ENCODE results near the gene GAS7.
"Not testable (repeated sequence)": the region's sequence is repeated elsewhere in the genome, so short reads cannot be mapped to it uniquely, and the experiment has no call there.

GAS7 gene

DNA sequence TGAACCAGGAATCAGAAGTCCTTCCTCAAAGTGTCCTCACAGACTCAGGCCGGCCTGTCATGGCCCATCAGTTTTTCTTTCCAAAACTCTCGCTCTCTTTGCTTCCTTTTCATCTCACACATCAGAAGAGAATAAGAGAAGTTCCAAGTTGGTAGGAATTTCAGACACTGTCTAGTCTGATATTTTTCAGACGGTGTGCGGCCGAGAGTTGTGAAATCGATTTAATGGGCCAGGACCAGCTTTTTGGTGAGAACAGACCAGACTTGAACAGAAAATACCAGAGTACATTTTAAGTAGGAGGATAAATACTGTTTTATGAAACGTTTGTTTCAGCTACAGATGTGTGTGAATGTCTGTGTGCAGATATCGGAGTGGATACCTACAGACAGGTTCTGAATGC lies 268.5 kb downstream of the GAS7 start:
- in situ Hi-C loops (cut with MboI; ENCODE audit: low sequenced_read_pairs, unreplicated experiment), result no loop called here

DNA sequence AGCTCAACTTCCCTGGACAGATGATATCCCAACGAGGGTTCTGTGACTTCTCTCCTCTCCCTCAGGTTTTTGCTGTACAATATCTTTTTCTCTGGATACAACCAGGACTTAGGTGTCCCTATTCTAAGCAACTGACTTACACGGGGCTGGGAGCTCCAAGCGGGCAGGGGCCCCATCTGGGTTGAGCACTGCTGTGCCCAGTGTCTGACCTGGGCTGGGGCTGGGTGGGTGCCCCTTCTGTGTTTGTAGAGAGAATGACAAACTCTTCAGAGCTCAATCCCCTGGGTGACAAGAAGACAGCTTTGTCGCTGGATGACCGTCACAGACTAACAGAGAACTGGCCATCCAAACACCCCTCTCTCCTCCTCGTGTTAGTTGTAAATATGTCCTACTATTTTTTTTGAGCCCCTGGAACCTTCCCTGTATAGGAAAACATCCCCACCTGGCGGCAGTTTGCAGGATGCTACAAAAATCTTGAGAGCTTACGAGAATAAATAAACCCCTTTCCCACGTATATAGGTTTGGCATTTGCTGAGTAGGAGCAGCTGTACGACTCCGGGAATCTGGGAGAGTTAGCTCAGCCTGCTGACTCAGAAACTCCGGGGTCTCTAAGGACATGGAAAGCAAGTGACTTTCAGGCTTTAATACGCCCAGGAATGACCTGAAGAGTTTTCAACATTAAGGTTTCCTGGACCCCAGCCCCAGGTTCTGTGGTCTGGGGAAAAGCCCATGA lies 269.6 kb downstream of the GAS7 start:
- DNase-seq (ENCODE audit: low spot score), result no peak
- in situ Hi-C loops (cut with MboI; ENCODE audit: low sequenced_read_pairs, unreplicated experiment), result no loop called here
- no peak for TF ChIP-seq CTCF (IDR thresholded peaks at IDR 0.05; ENCODE audit: borderline replicate concordance, control extremely low read depth, extremely low read depth, insufficient read depth, missing control alignments)

More for the DNA sequence above, 268.5 kb downstream of the GAS7 start:
- DNase-seq (ENCODE audit: low spot score), result no peak
- no peak for TF ChIP-seq CTCF (IDR thresholded peaks at IDR 0.05; ENCODE audit: borderline replicate concordance, control extremely low read depth, extremely low read depth, insufficient read depth, missing control alignments)

DNA sequence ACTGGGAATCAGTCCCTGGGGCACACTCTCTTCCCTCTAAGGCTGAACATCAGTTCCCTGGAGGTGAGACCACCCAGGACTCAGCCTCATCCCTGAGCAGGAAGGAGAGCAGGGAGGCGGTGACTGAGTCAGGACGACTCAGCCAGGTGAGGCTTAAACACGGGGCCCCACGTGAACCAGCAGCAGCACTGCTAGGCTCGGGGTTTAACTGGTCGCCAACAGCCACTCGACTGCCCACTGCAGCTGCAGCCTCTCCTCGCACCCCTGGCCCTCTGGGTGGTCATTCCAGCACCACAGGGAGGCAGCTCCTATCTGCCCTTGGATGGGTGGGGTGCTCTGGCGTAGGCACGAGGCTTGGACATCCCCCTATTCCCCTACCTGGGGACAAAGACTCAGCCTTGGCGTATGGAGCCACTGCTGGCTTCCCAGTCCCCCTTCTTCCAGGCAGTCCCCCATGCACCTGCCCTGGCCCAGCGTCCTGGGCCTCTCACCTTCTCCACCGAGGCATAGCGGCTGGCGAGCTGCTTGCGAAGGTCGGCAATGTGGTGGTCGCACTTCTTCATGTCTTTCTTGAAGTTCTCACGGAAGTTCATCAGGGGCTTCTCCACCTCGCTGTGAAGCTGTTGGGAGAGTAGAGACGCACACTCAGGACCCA lies 272.1 kb downstream of the GAS7 start:
- TF ChIP-seq CTCF (IDR thresholded peaks at IDR 0.05; ENCODE audit: borderline replicate concordance, control extremely low read depth, extremely low read depth, insufficient read depth, missing control alignments), result no peak
- in situ Hi-C loops (cut with MboI; ENCODE audit: low sequenced_read_pairs, unreplicated experiment), result no loop called here
- no peak for DNase-seq (ENCODE audit: low spot score)

DNA sequence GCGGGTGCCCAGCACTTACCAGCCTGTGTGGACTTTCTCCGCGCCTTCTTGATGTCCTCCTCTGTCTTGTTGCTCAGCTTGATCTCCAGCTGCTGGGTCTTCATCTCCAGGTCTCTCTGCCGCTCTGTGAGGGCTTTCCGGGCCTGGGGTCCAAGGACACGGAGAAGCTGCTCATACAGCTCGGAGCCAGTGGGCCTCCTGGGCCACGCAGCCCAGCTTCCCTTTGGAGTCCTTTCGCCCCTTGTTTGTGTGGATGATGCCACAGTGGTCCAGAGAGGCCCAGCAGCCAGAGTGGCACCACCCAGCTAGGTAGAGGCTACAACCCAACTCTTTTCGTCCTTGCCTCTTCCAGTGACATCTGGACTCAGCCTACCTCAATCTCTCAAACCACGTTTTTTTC lies 272.9 kb downstream of the GAS7 start:
- in situ Hi-C loops (cut with MboI; ENCODE audit: low sequenced_read_pairs, unreplicated experiment), result no loop called here
- TF ChIP-seq CTCF (IDR thresholded peaks at IDR 0.05; ENCODE audit: borderline replicate concordance, control extremely low read depth, extremely low read depth, insufficient read depth, missing control alignments), result no peak
- DNase-seq (ENCODE audit: low spot score), result no peak

DNA sequence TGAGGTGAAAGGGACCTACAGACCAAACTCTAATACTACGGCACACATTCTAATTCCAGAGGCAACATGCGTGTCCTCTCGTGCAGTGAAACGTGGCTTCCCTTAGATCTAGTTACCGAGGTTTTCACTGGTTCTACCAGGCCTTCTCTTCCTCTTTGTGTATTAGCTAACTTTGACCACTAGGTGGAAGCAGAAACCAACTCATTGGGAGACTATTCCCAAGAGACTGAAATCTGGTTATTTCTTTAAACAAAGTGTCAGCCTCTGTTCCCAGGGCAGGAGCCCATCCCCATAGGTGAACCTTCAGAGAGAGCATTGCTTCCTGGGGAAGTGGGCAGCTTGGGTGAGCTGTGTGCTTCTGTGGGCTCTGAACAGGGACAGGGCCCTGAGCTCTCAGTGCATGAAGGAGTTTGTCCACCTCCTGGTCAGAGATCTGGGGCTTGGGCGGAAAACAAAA lies 273.6 kb downstream of the GAS7 start:
- in situ Hi-C loops (cut with MboI; ENCODE audit: low sequenced_read_pairs, unreplicated experiment), result no loop called here
- peak; percentile 63 for TF ChIP-seq CTCF (IDR thresholded peaks at IDR 0.05; ENCODE audit: borderline replicate concordance, control extremely low read depth, extremely low read depth, insufficient read depth, missing control alignments)
- DNase-seq (ENCODE audit: low spot score), result peak; percentile 78

DNA sequence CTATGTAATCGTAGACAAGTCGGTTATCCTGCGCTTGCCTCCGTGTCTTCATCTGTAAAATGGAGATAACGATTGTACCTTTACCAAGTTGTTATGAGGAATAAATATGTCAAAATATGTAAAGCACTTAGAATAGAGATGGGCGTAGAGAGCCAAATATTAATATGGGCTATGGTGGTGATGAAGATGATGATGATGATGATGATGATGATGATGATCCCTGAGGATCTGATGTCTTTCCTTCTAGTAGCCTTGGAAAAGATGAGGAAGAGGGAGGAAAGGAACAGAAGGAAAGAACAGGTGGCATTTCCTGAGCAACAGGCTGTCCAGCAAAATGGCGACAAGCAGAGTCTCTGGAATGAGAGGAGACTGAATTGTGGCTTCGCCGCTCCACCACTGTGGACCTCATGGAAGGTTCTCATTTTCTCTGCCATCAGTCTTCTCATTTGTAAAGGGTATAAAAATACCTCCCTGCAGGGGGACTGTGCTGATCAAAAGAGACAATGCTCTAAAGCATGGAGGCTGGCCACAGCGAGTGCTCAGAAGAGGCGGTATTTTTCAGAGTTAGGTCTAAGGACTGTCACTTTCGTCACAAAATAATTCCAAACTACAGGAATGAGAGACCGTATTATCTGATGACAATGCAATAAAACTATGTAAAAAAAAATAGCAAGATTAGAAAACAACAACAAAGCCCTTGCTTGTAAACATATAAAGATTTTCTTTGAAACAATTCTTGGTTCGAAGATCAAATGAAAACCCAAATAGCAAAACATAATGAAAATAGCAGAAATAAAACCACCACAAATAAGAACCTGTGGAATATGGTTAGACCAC lies 276.2 kb downstream of the GAS7 start:
- no peak for DNase-seq (ENCODE audit: low spot score)
- in situ Hi-C loops (cut with MboI; ENCODE audit: low sequenced_read_pairs, unreplicated experiment), result no loop called here
- no peak for TF ChIP-seq CTCF (IDR thresholded peaks at IDR 0.05; ENCODE audit: borderline replicate concordance, control extremely low read depth, extremely low read depth, insufficient read depth, missing control alignments)

- DNase-seq (ENCODE audit: low spot score); in situ Hi-C loops (cut with MboI; ENCODE audit: low sequenced_read_pairs, unreplicated experiment): not testable (repeated sequence)
Observed at GRCh38 chr17:9921216-9921615, 277.2 kb downstream of the GAS7 start.
